ENCODE results near the gene USP36.

GRCh38 chr17:78771758-78772382 is 68.7 kb downstream of the USP36 start:
- TF ChIP-seq CTCF (conservative IDR thresholded peaks at IDR 0.05; ENCODE audit: low read length) (no peak), EZH2phosphoT487 (IDR thresholded peaks at IDR 0.05; ENCODE audit: borderline replicate concordance) (no peak)

Data from Loucy (cell line).